GM04503 (cell line): Measurements from ENCODE around the gene TRAM2.
A peak's percentile ranks its signal among the peaks of the same experiment; 100 is the strongest.

Experiments
- DNase-seq: peaks from one replicate; pipeline ENCODE4 v3.0.0-alpha.2; 2012; ENCODE audit warnings: low read depth

The TRAM2 gene

GRCh38 chr6:52527436-52527835 lies 49.4 kb downstream of the TRAM2 start:
- DNase-seq, result no peak

- no peak for DNase-seq
These were observed 50.2 kb downstream of the TRAM2 start for GRCh38 chr6:52526634-52527033.

- DNase-seq, result no peak
These were observed 51.9 kb downstream of the TRAM2 start for GRCh38 chr6:52524918-52525317.

- no peak for DNase-seq
These were observed 53.3 kb downstream of the TRAM2 start for GRCh38 chr6:52523378-52524142.

GRCh38 chr6:52522655-52523054 lies 54.2 kb downstream of the TRAM2 start:
- DNase-seq, result no peak

- no peak for DNase-seq
These were observed 54.7 kb downstream of the TRAM2 start for GRCh38 chr6:52522151-52522626.

GRCh38 chr6:52519618-52520017 lies 57.2 kb downstream of the TRAM2 start:
- DNase-seq, result no peak

- no peak for DNase-seq
These were observed 58.4 kb downstream of the TRAM2 start for GRCh38 chr6:52518279-52518945.

- peak; percentile 87 for DNase-seq
These were observed 59.2 kb downstream of the TRAM2 start for GRCh38 chr6:52517502-52518278.

- no peak for DNase-seq
These were observed 59.9 kb downstream of the TRAM2 start for GRCh38 chr6:52516943-52517342.

- no peak for DNase-seq
These were observed 60.6 kb downstream of the TRAM2 start for GRCh38 chr6:52516269-52516668.

- no peak for DNase-seq
These were observed 61.5 kb downstream of the TRAM2 start for GRCh38 chr6:52515219-52515960.

GRCh38 chr6:52514514-52514913 lies 62.3 kb downstream of the TRAM2 start:
- peak; percentile 75 for DNase-seq

- no peak for DNase-seq
These were observed 63.0 kb downstream of the TRAM2 start for GRCh38 chr6:52513896-52514295.

- no peak for DNase-seq
These were observed 63.4 kb downstream of the TRAM2 start for GRCh38 chr6:52513464-52513863.

GRCh38 chr6:52512199-52512598 lies 64.7 kb downstream of the TRAM2 start:
- peak; percentile 83 for DNase-seq

- DNase-seq, result no peak
These were observed 65.2 kb downstream of the TRAM2 start for GRCh38 chr6:52511572-52512151.

GRCh38 chr6:52511163-52511562 lies 65.7 kb downstream of the TRAM2 start:
- no peak for DNase-seq

GRCh38 chr6:52510213-52510562 lies 66.7 kb downstream of the TRAM2 start:
- DNase-seq, result no peak

- DNase-seq, result peak; percentile 76
These were observed 67.3 kb downstream of the TRAM2 start for GRCh38 chr6:52509281-52510212.
